IPS DF 6.9 (cell line): Measurements from ENCODE around the gene MAP7D2.
"Not testable (repeated sequence)": the region's sequence is repeated elsewhere in the genome, so short reads cannot be mapped to it uniquely, and the experiment has no call there.

Source experiments
- DNase-seq: peaks from one replicate; pipeline ENCODE4 v3.0.0-alpha.2; 2013; ENCODE audit warnings: low read depth, low spot score
- H3K27ac ChIP-seq: one replicate; pipeline ENCODE4 v1.5.1; 2013; ENCODE audit warnings: low read length, control low read depth
- H3K27me3 ChIP-seq: 2 replicates; pipeline ENCODE4 v1.6.1; 2013; ENCODE audit warnings: mild to moderate bottlenecking, low read length; ENCODE audit not compliant: control insufficient read depth, insufficient read depth
- H3K36me3 ChIP-seq: 2 replicates; pipeline ENCODE4 v1.6.1; 2013; ENCODE audit warnings: low read length; ENCODE audit not compliant: control insufficient read depth, insufficient read depth
- H3K4me1 ChIP-seq: 2 replicates; pipeline ENCODE4 v1.6.1; 2013; ENCODE audit warnings: low read length; ENCODE audit not compliant: control insufficient read depth, insufficient read depth
- H3K4me3 ChIP-seq: 2 replicates; pipeline ENCODE4 v1.5.1; 2013; ENCODE audit warnings: mild to moderate bottlenecking, low read length
- H3K9me3 ChIP-seq: 2 replicates; pipeline ENCODE4 v1.6.1; 2013; ENCODE audit warnings: low read length, inconsistent platforms; ENCODE audit not compliant: control insufficient read depth, insufficient read depth
- WGBS: extraction: QIAGEN DNeasy Blood & Tissue Kit; methylation state at CpG from one replicate; pipeline ENCODE4 v1.1.7; 2013; ENCODE audit warnings: mixed read lengths, missing lambda C conversion rate; ENCODE audit not compliant: insufficient read length, insufficient coverage; 5-methylcytosine and 5-hydroxymethylcytosine counted together

MAP7D2 gene

GRCh38 chrX:20140420-20140819 lies 23.7 kb upstream of the MAP7D2 start:
- no CpG with 5 or more reads among the region's 3 CpGs for WGBS
- Histone ChIP-seq H3K27ac (no peak overlapping the region), H3K4me3 (no peak overlapping the region; the same call in 1 of the 2 replicates), H3K36me3 (peaks cover 2% of the 10 kb centered on the region; the same call in 1 of the 2 replicates), H3K4me1 (no peaks in the 10 kb centered on the region), H3K9me3 (no peaks in the 10 kb centered on the region), H3K27me3 (no peaks in the 10 kb centered on the region)
- DNase-seq = no peak

GRCh38 chrX:20139966-20140365 lies 23.3 kb upstream of the MAP7D2 start:
- WGBS = no CpG with 5 or more reads among the region's 2 CpGs
- DNase-seq = no peak
- Histone ChIP-seq H3K27ac (no peak overlapping the region), H3K4me3 (no peak overlapping the region), H3K27me3 (no peaks in the 10 kb centered on the region), H3K9me3 (no peaks in the 10 kb centered on the region), H3K36me3 (peaks cover 2% of the 10 kb centered on the region; the same call in 1 of the 2 replicates), H3K4me1 (no peaks in the 10 kb centered on the region)

GRCh38 chrX:20135944-20136343 lies 19.2 kb upstream of the MAP7D2 start:
- no peak for DNase-seq
- H3K4me3 ChIP-seq = no peak overlapping the region
- H3K27ac ChIP-seq = no peak overlapping the region
- H3K9me3 ChIP-seq = no peaks in the 10 kb centered on the region
- WGBS = no CpG with 5 or more reads among the region's 5 CpGs
- H3K36me3 ChIP-seq = peaks cover 4% of the 10 kb centered on the region; the same call in 1 of the 2 replicates
- no peaks in the 10 kb centered on the region for H3K4me1 ChIP-seq
- H3K27me3 ChIP-seq = no peaks in the 10 kb centered on the region

GRCh38 chrX:20132666-20133065 lies 16.0 kb upstream of the MAP7D2 start:
- DNase-seq = no peak
- H3K4me1 ChIP-seq = no peaks in the 10 kb centered on the region
- no peaks in the 10 kb centered on the region for H3K27me3 ChIP-seq
- WGBS = no CpG with 5 or more reads among the region's 1 CpG
- H3K36me3 ChIP-seq = peaks cover 3% of the 10 kb centered on the region; the same call in 1 of the 2 replicates
- H3K27ac ChIP-seq = no peak overlapping the region
- H3K9me3 ChIP-seq = no peaks in the 10 kb centered on the region
- no peak overlapping the region for H3K4me3 ChIP-seq

GRCh38 chrX:20130357-20130756 lies 13.7 kb upstream of the MAP7D2 start:
- DNase-seq = no peak
- H3K27me3 ChIP-seq = no peaks in the 10 kb centered on the region
- H3K36me3 ChIP-seq = peaks cover 2% of the 10 kb centered on the region; the same call in 1 of the 2 replicates
- no CpG with 5 or more reads among the region's 1 CpG for WGBS
- H3K9me3 ChIP-seq = no peaks in the 10 kb centered on the region
- no peaks in the 10 kb centered on the region for H3K4me1 ChIP-seq
- H3K27ac ChIP-seq = no peak overlapping the region
- no peak overlapping the region for H3K4me3 ChIP-seq

- no peak overlapping the region for H3K27ac ChIP-seq
- H3K4me1 ChIP-seq = no peaks in the 10 kb centered on the region
- no peaks in the 10 kb centered on the region for H3K27me3 ChIP-seq
- H3K36me3 ChIP-seq = peaks cover 2% of the 10 kb centered on the region; the same call in 1 of the 2 replicates
- H3K9me3 ChIP-seq = no peaks in the 10 kb centered on the region
- no peak overlapping the region for H3K4me3 ChIP-seq
- no CpG with 5 or more reads among the region's 1 CpG for WGBS
- no peak for DNase-seq
Observed at GRCh38 chrX:20129547-20129946, 12.8 kb upstream of the MAP7D2 start.

- no peak overlapping the region for H3K27ac ChIP-seq
- H3K4me1 ChIP-seq = no peaks in the 10 kb centered on the region
- H3K4me3 ChIP-seq = no peak overlapping the region
- no peak for DNase-seq
- no CpG with 5 or more reads among the region's 4 CpGs for WGBS
- no peaks in the 10 kb centered on the region for H3K9me3 ChIP-seq
- peaks cover 2% of the 10 kb centered on the region; the same call in 1 of the 2 replicates for H3K36me3 ChIP-seq
- H3K27me3 ChIP-seq = no peaks in the 10 kb centered on the region
Observed at GRCh38 chrX:20128670-20129069, 12.0 kb upstream of the MAP7D2 start.

- not testable (repeated sequence) for H3K36me3 ChIP-seq, H3K27me3 ChIP-seq
- no CpG with 5 or more reads among the region's 3 CpGs for WGBS
Observed at GRCh38 chrX:20127440-20127839, 10.7 kb upstream of the MAP7D2 start.

GRCh38 chrX:20126833-20127232 lies 10.1 kb upstream of the MAP7D2 start:
- H3K9me3 ChIP-seq, DNase-seq, H3K27ac ChIP-seq, H3K27me3 ChIP-seq, H3K4me3 ChIP-seq, H3K36me3 ChIP-seq, H3K4me1 ChIP-seq: not testable (repeated sequence)
- WGBS = no CpG with 5 or more reads among the region's 1 CpG

More at GRCh38 chrX:20127440-20127839, 10.7 kb upstream of the MAP7D2 start:
- DNase-seq, H3K27ac ChIP-seq, H3K4me1 ChIP-seq, H3K4me3 ChIP-seq, H3K9me3 ChIP-seq: not testable (repeated sequence)

GRCh38 chrX:20124964-20125363 lies 8.3 kb upstream of the MAP7D2 start:
- H3K4me1 ChIP-seq = no peaks in the 10 kb centered on the region
- no peak for DNase-seq
- H3K4me3 ChIP-seq = no peak overlapping the region
- no peak overlapping the region for H3K27ac ChIP-seq
- no peaks in the 10 kb centered on the region for H3K36me3 ChIP-seq
- no peaks in the 10 kb centered on the region for H3K27me3 ChIP-seq
- no peaks in the 10 kb centered on the region for H3K9me3 ChIP-seq

GRCh38 chrX:20118065-20118824 lies 1.5 kb upstream of the MAP7D2 start:
- Histone ChIP-seq H3K4me1 (peaks cover 3% of the 10 kb centered on the region; the same call in 1 of the 2 replicates), H3K9me3 (no peaks in the 10 kb centered on the region), H3K36me3 (no peaks in the 10 kb centered on the region), H3K4me3 (no peak overlapping the region), H3K27ac (no peak overlapping the region), H3K27me3 (no peaks in the 10 kb centered on the region; the same call in 1 of the 2 replicates)
- DNase-seq = no peak
- WGBS = no CpG with 5 or more reads among the region's 12 CpGs
